Panc1 (cell line): ENCODE results near the gene SUPT16H. TPM values are rescaled to one million over a fixed set of nuclear protein-coding genes. Genes with fewer than 3 reads are reported as not detected.

Experiments
- ATAC-seq: fragments of 200-7000 bp; cut with Tn5 transposase; 2 replicates; pipeline ENCODE4 v1.9.1; 2020; ENCODE audit warnings: mild to moderate bottlenecking, moderate library complexity
- BruUV-seq: library from RNA; stranded (reverse); fragments of 400-500 nt; replicated peaks from 2 replicates; lab custom pipeline; 2021; lab: Mats Ljungman, UMichigan
- CTCF ChIA-PET: fragments of 300-600 bp; sonication (Branson Sonifier 250); formaldehyde crosslinking; loops from one replicate; lab custom pipeline; 2022; ENCODE audit warnings: antibody characterized with exemption; lab: Charles Lee
- POLR2A ChIA-PET: fragments of 300-600 bp; sonication (Branson Sonifier 250); formaldehyde crosslinking; loops from one replicate; lab custom pipeline; 2022; ENCODE audit warnings: antibody characterized with exemption; lab: Charles Lee
- DNase-seq: peaks from one replicate; pipeline ENCODE4 v3.0.0-alpha.2; 2010; ENCODE audit warnings: low read depth, low spot score
- H3K27ac ChIP-seq: 2 replicates; pipeline ENCODE4 v1.5.1; 2011; ENCODE audit warnings: mild to moderate bottlenecking, low read length, inconsistent platforms
- H3K27me3 ChIP-seq: fragments of 200-500 bp; sonication (Bioruptor generic); 2 replicates; pipeline ENCODE4 v1.6.0; 2014; ENCODE audit warnings: low read length, inconsistent platforms; ENCODE audit not compliant: control insufficient read depth, insufficient read depth
- H3K36me3 ChIP-seq: fragments of 200-500 bp; sonication (Bioruptor generic); 2 replicates; pipeline ENCODE4 v1.5.1; 2014; ENCODE audit warnings: inconsistent platforms, mild to moderate bottlenecking, low read length, moderate library complexity; ENCODE audit not compliant: control insufficient read depth, insufficient read depth
- H3K4me1 ChIP-seq: 2 replicates; pipeline ENCODE4 v1.5.1; 2011; ENCODE audit warnings: inconsistent platforms, mild to moderate bottlenecking, low read length, moderate library complexity; ENCODE audit not compliant: control insufficient read depth, insufficient read depth
- H3K4me3 ChIP-seq, 2 experiments: 2 replicates each; pipeline ENCODE4 v1.5.1; 2011 to 2012; ENCODE audit warnings: low read depth in 2 of 2, low read length in 2 of 2, mild to moderate bottlenecking in 2 of 2, inconsistent platforms in 1 of 2, moderate library complexity in 1 of 2
- H3K9me3 ChIP-seq: fragments of 200-500 bp; sonication (Bioruptor generic); 2 replicates; pipeline ENCODE4 v1.5.1; 2014; ENCODE audit warnings: low read depth, mild to moderate bottlenecking, inconsistent platforms, low read length, moderate library complexity; ENCODE audit not compliant: control insufficient read depth, insufficient read depth
- POLR2AphosphoS5 ChIP-seq: IDR thresholded peaks from 2 replicates; pipeline ENCODE4 v1.6.1; 2012; ENCODE audit warnings: mild to moderate bottlenecking, low read depth, low read length, moderate library complexity
- SIN3A ChIP-seq: IDR thresholded peaks from 2 replicates; pipeline ENCODE4 v1.6.1; 2012; ENCODE audit warnings: low read depth, mild to moderate bottlenecking, low read length, moderate library complexity, borderline replicate concordance; ENCODE audit not compliant: insufficient read depth
- TCF7L2 ChIP-seq: IDR thresholded peaks from 2 replicates; pipeline ENCODE4 v1.6.1; 2011; ENCODE audit warnings: mild to moderate bottlenecking, low read depth, low read length, inconsistent platforms
- in situ Hi-C: cut with HindIII; loops from 2 replicates; pipeline ENCODE4 v1.10.0; 2016; ENCODE audit warnings: low sequenced_read_pairs, low pct_unique_long_range_greater_than_20kb
- intact Hi-C: fragments of 100-400 bp; cut with micrococcal nuclease; formaldehyde crosslinking; loops from one replicate; pipeline ENCODE4 v1.10.0; 2022; ENCODE audit not compliant: unreplicated experiment
- total RNA-seq: library from RNA; stranded (reverse); gene quantifications from one replicate; pipeline ENCODE4 v1.2.1, GENCODE V29; 2021; ENCODE audit not compliant: unreplicated experiment
- TF ChIP-seq, protein P1 (sequence below), 2 experiments: IDR thresholded peaks; 2 replicates each; pipeline ENCODE4 v1.6.1; 2011 to 2012; ENCODE audit warnings: low read depth in 2 of 2, control low read depth in 1 of 2, low read length in 1 of 2, mild to moderate bottlenecking in 1 of 2, moderate library complexity in 1 of 2; ENCODE audit not compliant: insufficient read depth in 1 of 2
- TF ChIP-seq, protein P2 (sequence below): fragments of 450-650 bp; IDR thresholded peaks from 2 replicates; pipeline ENCODE4 v1.5.1; 2017; ENCODE audit warnings: mild to moderate bottlenecking

The SUPT16H gene
- total RNA-seq, 1 experiment from 2014 or later = 84.5 TPM

DNA sequence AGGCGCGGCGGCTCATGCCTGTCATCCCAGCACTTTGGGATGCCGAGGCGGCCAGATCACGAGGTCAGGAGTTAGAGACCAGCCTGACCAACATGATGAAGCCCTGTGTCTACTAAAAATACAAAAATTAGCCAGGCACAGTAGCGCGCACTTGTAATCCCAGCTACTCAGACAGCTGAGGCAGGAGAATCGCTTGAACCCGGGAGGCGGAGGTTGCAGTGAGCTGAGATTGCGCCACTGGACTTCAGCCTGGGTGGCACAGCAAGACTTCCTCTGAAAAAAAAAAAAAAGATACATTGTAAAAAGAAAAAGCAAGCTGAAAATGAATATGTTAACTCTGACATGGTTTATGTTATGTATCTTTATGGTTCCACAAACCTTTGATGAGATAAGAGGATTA lies 70.3 kb downstream of the SUPT16H start:
- POLR2A ChIA-PET = no interaction called here
- BruUV-seq = no TSS peak
- Histone ChIP-seq H3K27ac (no peak overlapping the region), H3K4me1 (no peaks in the 10 kb centered on the region), H3K36me3 (no peaks in the 10 kb centered on the region), H3K9me3 (no peaks in the 10 kb centered on the region), H3K4me3 (no peak overlapping the region), H3K27me3 (no peaks in the 10 kb centered on the region)
- intact Hi-C loops = no loop called here
- ATAC-seq = no peak
- DNase-seq = no peak
- in situ Hi-C loops = no loop called here
- CTCF ChIA-PET = no interaction called here
- no peak for TF ChIP-seq POLR2AphosphoS5
- TF ChIP-seq SIN3A = no peak
- TF ChIP-seq, protein P1, sequence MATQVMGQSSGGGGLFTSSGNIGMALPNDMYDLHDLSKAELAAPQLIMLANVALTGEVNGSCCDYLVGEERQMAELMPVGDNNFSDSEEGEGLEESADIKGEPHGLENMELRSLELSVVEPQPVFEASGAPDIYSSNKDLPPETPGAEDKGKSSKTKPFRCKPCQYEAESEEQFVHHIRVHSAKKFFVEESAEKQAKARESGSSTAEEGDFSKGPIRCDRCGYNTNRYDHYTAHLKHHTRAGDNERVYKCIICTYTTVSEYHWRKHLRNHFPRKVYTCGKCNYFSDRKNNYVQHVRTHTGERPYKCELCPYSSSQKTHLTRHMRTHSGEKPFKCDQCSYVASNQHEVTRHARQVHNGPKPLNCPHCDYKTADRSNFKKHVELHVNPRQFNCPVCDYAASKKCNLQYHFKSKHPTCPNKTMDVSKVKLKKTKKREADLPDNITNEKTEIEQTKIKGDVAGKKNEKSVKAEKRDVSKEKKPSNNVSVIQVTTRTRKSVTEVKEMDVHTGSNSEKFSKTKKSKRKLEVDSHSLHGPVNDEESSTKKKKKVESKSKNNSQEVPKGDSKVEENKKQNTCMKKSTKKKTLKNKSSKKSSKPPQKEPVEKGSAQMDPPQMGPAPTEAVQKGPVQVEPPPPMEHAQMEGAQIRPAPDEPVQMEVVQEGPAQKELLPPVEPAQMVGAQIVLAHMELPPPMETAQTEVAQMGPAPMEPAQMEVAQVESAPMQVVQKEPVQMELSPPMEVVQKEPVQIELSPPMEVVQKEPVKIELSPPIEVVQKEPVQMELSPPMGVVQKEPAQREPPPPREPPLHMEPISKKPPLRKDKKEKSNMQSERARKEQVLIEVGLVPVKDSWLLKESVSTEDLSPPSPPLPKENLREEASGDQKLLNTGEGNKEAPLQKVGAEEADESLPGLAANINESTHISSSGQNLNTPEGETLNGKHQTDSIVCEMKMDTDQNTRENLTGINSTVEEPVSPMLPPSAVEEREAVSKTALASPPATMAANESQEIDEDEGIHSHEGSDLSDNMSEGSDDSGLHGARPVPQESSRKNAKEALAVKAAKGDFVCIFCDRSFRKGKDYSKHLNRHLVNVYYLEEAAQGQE (IDR thresholded peaks at IDR 0.05; ENCODE audit: insufficient read depth in 1 of 2, low read depth in 2 of 2, low read length in 1 of 2) = no peak
- TF ChIP-seq TCF7L2 = no peak
- TF ChIP-seq, protein P2, sequence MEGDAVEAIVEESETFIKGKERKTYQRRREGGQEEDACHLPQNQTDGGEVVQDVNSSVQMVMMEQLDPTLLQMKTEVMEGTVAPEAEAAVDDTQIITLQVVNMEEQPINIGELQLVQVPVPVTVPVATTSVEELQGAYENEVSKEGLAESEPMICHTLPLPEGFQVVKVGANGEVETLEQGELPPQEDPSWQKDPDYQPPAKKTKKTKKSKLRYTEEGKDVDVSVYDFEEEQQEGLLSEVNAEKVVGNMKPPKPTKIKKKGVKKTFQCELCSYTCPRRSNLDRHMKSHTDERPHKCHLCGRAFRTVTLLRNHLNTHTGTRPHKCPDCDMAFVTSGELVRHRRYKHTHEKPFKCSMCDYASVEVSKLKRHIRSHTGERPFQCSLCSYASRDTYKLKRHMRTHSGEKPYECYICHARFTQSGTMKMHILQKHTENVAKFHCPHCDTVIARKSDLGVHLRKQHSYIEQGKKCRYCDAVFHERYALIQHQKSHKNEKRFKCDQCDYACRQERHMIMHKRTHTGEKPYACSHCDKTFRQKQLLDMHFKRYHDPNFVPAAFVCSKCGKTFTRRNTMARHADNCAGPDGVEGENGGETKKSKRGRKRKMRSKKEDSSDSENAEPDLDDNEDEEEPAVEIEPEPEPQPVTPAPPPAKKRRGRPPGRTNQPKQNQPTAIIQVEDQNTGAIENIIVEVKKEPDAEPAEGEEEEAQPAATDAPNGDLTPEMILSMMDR = no peak

DNA sequence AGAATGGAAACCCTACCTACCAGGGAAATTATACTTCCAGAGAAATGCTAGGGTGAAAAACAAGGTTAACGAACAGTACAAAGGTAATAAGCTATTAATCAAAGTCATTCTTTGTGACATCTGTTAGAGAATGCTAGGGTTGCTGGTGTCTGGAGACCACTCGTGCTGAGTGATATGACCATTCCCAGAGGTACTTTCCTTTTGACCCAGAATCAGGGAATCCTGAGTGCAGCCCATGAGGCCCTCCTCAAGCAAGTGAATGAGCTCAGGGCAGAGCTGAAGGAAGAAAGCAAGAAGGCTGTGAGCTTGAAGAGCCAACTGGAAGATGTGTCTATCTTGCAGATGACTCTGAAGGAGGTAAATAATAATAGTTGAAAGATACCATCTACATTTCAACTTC lies 72.2 kb downstream of the SUPT16H start:
- intact Hi-C loops (no loop called here), in situ Hi-C loops (no loop called here)
- TF ChIP-seq SIN3A (no peak), TCF7L2 (no peak), POLR2AphosphoS5 (no peak)
- TF ChIP-seq, protein P2 = no peak
- TF ChIP-seq, protein P1 (IDR thresholded peaks at IDR 0.05; ENCODE audit: insufficient read depth in 1 of 2, low read depth in 2 of 2, low read length in 1 of 2) = no peak
- Histone ChIP-seq H3K9me3 (no peaks in the 10 kb centered on the region), H3K36me3 (no peaks in the 10 kb centered on the region), H3K4me1 (no peaks in the 10 kb centered on the region), H3K27me3 (no peaks in the 10 kb centered on the region), H3K27ac (no peak overlapping the region), H3K4me3 (no peak overlapping the region)
- ChIA-PET CTCF (no interaction called here), POLR2A (interaction anchor here (0.6 kb wide), 2 partner anchors 9 to 90 kb away, joined by 3 to 5 read pairs; no protein-coding TSS in a partner anchor)
- DNase-seq (no peak), ATAC-seq (no peak)
- no TSS peak for BruUV-seq
